K562 (cell line): ENCODE data around the gene ZDHHC18. TPM values are rescaled to one million over a fixed set of nuclear protein-coding genes. Genes with fewer than 3 reads are reported as not detected.

Source experiments
- ADNP ChIP-seq: fragments of 200-800 bp; sonication (Bioruptor generic); IDR thresholded peaks from 2 replicates; pipeline ENCODE4 v1.6.1; 2016; ENCODE audit warnings: missing genetic modification characterization, missing compliant biosample characterization
- CBFB ChIP-seq: sonication (generic); formaldehyde crosslinking; IDR thresholded peaks from 2 replicates; pipeline ENCODE4 v1.4.0; 2020; ENCODE audit warnings: mild to moderate bottlenecking, missing genetic modification reagents
- EWSR1 ChIP-seq: fragments of 450-650 bp; IDR thresholded peaks from 2 replicates; pipeline ENCODE4 v1.6.1; 2018; ENCODE audit warnings: borderline replicate concordance, mild to moderate bottlenecking, low read depth, moderate library complexity; ENCODE audit not compliant: partially characterized antibody
- NBN ChIP-seq: fragments of 450-650 bp; IDR thresholded peaks from 2 replicates; pipeline ENCODE4 v1.6.1; 2016; ENCODE audit warnings: low read depth, mild to moderate bottlenecking
- RBM39 ChIP-seq: fragments of 200-400 bp; formaldehyde crosslinking; optimal IDR thresholded peaks from 2 replicates; pipeline ENCODE3; 2018; ENCODE audit warnings: low read depth, low read length
- TEAD1 ChIP-seq, 2 experiments: fragments of 450-650 bp in 1 of 2; sonication (generic) in 1 of 2; formaldehyde crosslinking; IDR thresholded peaks; 2 replicates each; pipeline versions ENCODE4 v1.4.0 to v1.8.0; 2020 to 2022; ENCODE audit warnings: mild to moderate bottlenecking in 2 of 2, missing genetic modification reagents in 1 of 2
- TOE1 ChIP-seq, 2 experiments: fragments of 450-650 bp in 1 of 2; sonication (generic) in 1 of 2; formaldehyde crosslinking in 1 of 2; IDR thresholded peaks; 2 replicates each; pipeline versions ENCODE4 v1.7.1 to v1.8.0; 2016 to 2022; ENCODE audit warnings: borderline replicate concordance in 2 of 2, mild to moderate bottlenecking in 2 of 2, antibody characterized with exemption in 1 of 2, inconsistent platforms in 1 of 2, low read depth in 1 of 2, missing genetic modification reagents in 1 of 2, moderate library complexity in 1 of 2
- ZNF197 ChIP-seq: fragments of 200-800 bp; sonication (Bioruptor generic); IDR thresholded peaks from 2 replicates; pipeline ENCODE4 v1.6.1; 2016; ENCODE audit warnings: low read depth, missing genetic modification characterization, missing compliant biosample characterization
- polyA plus RNA-seq, 8 experiments: library from polyadenylated mRNA; depleted of rRNA in 4 of 8; stranded (reverse) in 5 of 8; unstranded in 3 of 8; fragments of >200 nt; fragmentation: Nextera tagmentation in 2 of 8; fragmentation: Illumina TruSeq in 1 of 8; extraction: Ambion mirVana in 2 of 8; extraction: Trizol in 1 of 8; gene quantifications; 2 replicates each; pipeline versions ENCODE4 v1.2.1 to v1.2.3, GENCODE V29; 2011 to 2014; ENCODE audit warnings: inconsistent platforms in 1 of 8, missing spikeins in 1 of 8
- total RNA-seq, 7 experiments: library from RNA; depleted of rRNA in 6 of 7; stranded (reverse); fragments of >200 nt in 6 of 7; fragmentation: Illumina TruSeq in 2 of 7; extraction: Trizol in 2 of 7; gene quantifications; 2 replicates each; pipeline versions ENCODE4 v1.2.1 to v1.2.3, GENCODE V29; 2011 to 2021; ENCODE audit warnings: low replicate concordance in 1 of 7
- TF ChIP-seq, protein P1 (sequence below): fragments of 450-650 bp; formaldehyde crosslinking; IDR thresholded peaks from 2 replicates; pipeline ENCODE4 v1.4.0; 2022; ENCODE audit warnings: mild to moderate bottlenecking, moderate library complexity
- TF ChIP-seq, protein P2 (sequence below): fragments of 150-350 bp; IDR thresholded peaks from 2 replicates; pipeline ENCODE4 v1.6.1; 2014; ENCODE audit warnings: low read depth, mild to moderate bottlenecking, low read length, borderline replicate concordance
- TF ChIP-seq, protein P3 (sequence below), 2 experiments: fragments of 150-350 bp in 1 of 2; IDR thresholded peaks; 2 replicates each; pipeline ENCODE4 v1.6.1; 2012 to 2016; ENCODE audit warnings: low read depth in 2 of 2, low read length in 2 of 2, mild to moderate bottlenecking in 1 of 2, moderate library complexity in 1 of 2
- TF ChIP-seq, protein P4 (sequence below): fragments of 450-650 bp; formaldehyde crosslinking; conservative IDR thresholded peaks from 2 replicates; pipeline ENCODE4 v1.4.0; 2022; ENCODE audit warnings: mild to moderate bottlenecking, missing genetic modification characterization
- TF ChIP-seq, protein P5 (sequence below): sonication (generic); formaldehyde crosslinking; IDR thresholded peaks from 2 replicates; pipeline ENCODE4 v1.5.0; 2020; ENCODE audit warnings: missing genetic modification reagents

Gene ZDHHC18
- total and polyA plus RNA-seq, 9 of the 15 experiments (the other 6 are each of a cell fraction or from before 2014, with no cell fraction given): 0.42 to 35.6 (median 15.8) TPM

DNA sequence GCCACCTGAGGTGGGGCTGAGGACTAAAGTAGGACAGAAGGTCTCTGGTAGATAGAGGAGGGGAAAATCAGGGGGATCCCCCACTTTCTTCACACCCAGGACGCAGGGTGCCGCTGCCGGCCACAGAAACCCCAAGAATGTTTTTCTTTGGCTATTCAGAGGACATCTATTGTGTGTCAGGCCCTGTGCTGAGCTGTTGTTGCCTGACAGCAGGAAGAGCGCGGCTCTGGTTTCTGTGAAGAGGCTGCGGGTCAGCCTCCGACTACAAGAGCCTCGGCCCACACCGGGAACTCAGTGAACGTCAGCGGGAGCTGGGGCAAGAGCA is 39.1 kb upstream of the ZDHHC18 start (continued):
- TF ChIP-seq TOE1 (IDR thresholded peaks at IDR 0.05; ENCODE audit: borderline replicate concordance) (no peak), TOE1 (CRISPR knock-in tag; IDR thresholded peaks at IDR 0.05; ENCODE audit: borderline replicate concordance, low read depth) (no peak), ADNP (tag) (no peak), EWSR1 (no peak), TEAD1 (CRISPR knock-in tag; IDR thresholded peaks at IDR 0.05) (no peak), CBFB (0 out of 2 replicates have a peak, but pooled peaks have one; percentile 30), ZNF197 (CRISPR knock-in tag) (no peak), RBM39 (peak; percentile 55), NBN (no peak)
- TF ChIP-seq, protein P1, sequence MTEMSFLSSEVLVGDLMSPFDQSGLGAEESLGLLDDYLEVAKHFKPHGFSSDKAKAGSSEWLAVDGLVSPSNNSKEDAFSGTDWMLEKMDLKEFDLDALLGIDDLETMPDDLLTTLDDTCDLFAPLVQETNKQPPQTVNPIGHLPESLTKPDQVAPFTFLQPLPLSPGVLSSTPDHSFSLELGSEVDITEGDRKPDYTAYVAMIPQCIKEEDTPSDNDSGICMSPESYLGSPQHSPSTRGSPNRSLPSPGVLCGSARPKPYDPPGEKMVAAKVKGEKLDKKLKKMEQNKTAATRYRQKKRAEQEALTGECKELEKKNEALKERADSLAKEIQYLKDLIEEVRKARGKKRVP (CRISPR knock-in tag): no peak
- TF ChIP-seq, protein P2, sequence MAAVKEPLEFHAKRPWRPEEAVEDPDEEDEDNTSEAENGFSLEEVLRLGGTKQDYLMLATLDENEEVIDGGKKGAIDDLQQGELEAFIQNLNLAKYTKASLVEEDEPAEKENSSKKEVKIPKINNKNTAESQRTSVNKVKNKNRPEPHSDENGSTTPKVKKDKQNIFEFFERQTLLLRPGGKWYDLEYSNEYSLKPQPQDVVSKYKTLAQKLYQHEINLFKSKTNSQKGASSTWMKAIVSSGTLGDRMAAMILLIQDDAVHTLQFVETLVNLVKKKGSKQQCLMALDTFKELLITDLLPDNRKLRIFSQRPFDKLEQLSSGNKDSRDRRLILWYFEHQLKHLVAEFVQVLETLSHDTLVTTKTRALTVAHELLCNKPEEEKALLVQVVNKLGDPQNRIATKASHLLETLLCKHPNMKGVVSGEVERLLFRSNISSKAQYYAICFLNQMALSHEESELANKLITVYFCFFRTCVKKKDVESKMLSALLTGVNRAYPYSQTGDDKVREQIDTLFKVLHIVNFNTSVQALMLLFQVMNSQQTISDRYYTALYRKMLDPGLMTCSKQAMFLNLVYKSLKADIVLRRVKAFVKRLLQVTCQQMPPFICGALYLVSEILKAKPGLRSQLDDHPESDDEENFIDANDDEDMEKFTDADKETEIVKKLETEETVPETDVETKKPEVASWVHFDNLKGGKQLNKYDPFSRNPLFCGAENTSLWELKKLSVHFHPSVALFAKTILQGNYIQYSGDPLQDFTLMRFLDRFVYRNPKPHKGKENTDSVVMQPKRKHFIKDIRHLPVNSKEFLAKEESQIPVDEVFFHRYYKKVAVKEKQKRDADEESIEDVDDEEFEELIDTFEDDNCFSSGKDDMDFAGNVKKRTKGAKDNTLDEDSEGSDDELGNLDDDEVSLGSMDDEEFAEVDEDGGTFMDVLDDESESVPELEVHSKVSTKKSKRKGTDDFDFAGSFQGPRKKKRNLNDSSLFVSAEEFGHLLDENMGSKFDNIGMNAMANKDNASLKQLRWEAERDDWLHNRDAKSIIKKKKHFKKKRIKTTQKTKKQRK: no peak
- TF ChIP-seq, protein P3, sequence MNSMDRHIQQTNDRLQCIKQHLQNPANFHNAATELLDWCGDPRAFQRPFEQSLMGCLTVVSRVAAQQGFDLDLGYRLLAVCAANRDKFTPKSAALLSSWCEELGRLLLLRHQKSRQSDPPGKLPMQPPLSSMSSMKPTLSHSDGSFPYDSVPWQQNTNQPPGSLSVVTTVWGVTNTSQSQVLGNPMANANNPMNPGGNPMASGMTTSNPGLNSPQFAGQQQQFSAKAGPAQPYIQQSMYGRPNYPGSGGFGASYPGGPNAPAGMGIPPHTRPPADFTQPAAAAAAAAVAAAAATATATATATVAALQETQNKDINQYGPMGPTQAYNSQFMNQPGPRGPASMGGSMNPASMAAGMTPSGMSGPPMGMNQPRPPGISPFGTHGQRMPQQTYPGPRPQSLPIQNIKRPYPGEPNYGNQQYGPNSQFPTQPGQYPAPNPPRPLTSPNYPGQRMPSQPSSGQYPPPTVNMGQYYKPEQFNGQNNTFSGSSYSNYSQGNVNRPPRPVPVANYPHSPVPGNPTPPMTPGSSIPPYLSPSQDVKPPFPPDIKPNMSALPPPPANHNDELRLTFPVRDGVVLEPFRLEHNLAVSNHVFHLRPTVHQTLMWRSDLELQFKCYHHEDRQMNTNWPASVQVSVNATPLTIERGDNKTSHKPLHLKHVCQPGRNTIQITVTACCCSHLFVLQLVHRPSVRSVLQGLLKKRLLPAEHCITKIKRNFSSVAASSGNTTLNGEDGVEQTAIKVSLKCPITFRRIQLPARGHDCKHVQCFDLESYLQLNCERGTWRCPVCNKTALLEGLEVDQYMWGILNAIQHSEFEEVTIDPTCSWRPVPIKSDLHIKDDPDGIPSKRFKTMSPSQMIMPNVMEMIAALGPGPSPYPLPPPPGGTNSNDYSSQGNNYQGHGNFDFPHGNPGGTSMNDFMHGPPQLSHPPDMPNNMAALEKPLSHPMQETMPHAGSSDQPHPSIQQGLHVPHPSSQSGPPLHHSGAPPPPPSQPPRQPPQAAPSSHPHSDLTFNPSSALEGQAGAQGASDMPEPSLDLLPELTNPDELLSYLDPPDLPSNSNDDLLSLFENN (IDR thresholded peaks at IDR 0.05; ENCODE audit: low read depth in 2 of 2, low read length in 2 of 2): no peak
- TF ChIP-seq, protein P4, sequence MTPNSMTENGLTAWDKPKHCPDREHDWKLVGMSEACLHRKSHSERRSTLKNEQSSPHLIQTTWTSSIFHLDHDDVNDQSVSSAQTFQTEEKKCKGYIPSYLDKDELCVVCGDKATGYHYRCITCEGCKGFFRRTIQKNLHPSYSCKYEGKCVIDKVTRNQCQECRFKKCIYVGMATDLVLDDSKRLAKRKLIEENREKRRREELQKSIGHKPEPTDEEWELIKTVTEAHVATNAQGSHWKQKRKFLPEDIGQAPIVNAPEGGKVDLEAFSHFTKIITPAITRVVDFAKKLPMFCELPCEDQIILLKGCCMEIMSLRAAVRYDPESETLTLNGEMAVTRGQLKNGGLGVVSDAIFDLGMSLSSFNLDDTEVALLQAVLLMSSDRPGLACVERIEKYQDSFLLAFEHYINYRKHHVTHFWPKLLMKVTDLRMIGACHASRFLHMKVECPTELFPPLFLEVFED (CRISPR knock-in tag): no peak
- TF ChIP-seq, protein P5, sequence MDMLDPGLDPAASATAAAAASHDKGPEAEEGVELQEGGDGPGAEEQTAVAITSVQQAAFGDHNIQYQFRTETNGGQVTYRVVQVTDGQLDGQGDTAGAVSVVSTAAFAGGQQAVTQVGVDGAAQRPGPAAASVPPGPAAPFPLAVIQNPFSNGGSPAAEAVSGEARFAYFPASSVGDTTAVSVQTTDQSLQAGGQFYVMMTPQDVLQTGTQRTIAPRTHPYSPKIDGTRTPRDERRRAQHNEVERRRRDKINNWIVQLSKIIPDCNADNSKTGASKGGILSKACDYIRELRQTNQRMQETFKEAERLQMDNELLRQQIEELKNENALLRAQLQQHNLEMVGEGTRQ: no peak
